Measurements from ENCODE around the gene FOXJ3. TPM values are rescaled to one million over a fixed set of nuclear protein-coding genes. Genes with fewer than 3 reads are reported as not detected.

Gene FOXJ3
- total and polyA plus RNA-seq, 2 of the 8 experiments (the other 6 are each of a cell fraction or from before 2014, with no cell fraction given) = 48.6 to 51.9 TPM

GRCh38 chr1:42148166-42148565, 186.9 kb downstream of the FOXJ3 start (continued):
- TF ChIP-seq, protein P1, sequence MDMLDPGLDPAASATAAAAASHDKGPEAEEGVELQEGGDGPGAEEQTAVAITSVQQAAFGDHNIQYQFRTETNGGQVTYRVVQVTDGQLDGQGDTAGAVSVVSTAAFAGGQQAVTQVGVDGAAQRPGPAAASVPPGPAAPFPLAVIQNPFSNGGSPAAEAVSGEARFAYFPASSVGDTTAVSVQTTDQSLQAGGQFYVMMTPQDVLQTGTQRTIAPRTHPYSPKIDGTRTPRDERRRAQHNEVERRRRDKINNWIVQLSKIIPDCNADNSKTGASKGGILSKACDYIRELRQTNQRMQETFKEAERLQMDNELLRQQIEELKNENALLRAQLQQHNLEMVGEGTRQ (IDR thresholded peaks at IDR 0.05; ENCODE audit: low read length) = no peak
- TF ChIP-seq ATF3 (IDR thresholded peaks at IDR 0.05; ENCODE audit: insufficient read depth, low read depth, low read length) = no peak

Measured in H1 (cell line).